Astrocyte (in vitro differentiated cells and primary cell): ENCODE results near the gene CERT1. TPM values are rescaled to one million over a fixed set of nuclear protein-coding genes. Genes with fewer than 3 reads are reported as not detected.

Experiments used
- DNase-seq: peaks from one replicate; pipeline ENCODE4 v3.0.0-alpha.2; 2010; ENCODE audit warnings: low read depth
- FAIRE-seq: peaks from 2 replicates; lab custom pipeline; 2011; peaks lifted over from hg19 to GRCh38; lab: Jason Lieb, UNC
- H2AFZ ChIP-seq: 2 replicates; pipeline ENCODE4 v1.6.0; 2012; ENCODE audit warnings: low read depth, low read length, inconsistent platforms
- H3K27ac ChIP-seq: 2 replicates; pipeline ENCODE4 v1.5.1; 2011; ENCODE audit warnings: low read depth, low read length, inconsistent platforms
- H3K27me3 ChIP-seq: 2 replicates; pipeline ENCODE4 v1.6.0; 2011; ENCODE audit warnings: low read length, inconsistent platforms; ENCODE audit not compliant: insufficient read depth
- H3K36me3 ChIP-seq: 2 replicates; pipeline ENCODE4 v1.5.1; 2011; ENCODE audit warnings: low read length, inconsistent platforms; ENCODE audit not compliant: insufficient read depth
- H3K4me1 ChIP-seq: 2 replicates; pipeline ENCODE4 v1.5.1; 2011; ENCODE audit warnings: low read length, inconsistent platforms; ENCODE audit not compliant: insufficient read depth
- H3K4me2 ChIP-seq: 2 replicates; pipeline ENCODE4 v1.6.0; 2012; ENCODE audit warnings: low read length, inconsistent platforms
- H3K4me3 ChIP-seq: 2 replicates; pipeline ENCODE4 v1.5.1; 2011; ENCODE audit warnings: low read depth, mild to moderate bottlenecking, low read length, inconsistent platforms; ENCODE audit not compliant: insufficient read depth
- H3K79me2 ChIP-seq: 2 replicates; pipeline ENCODE4 v1.6.0; 2012; ENCODE audit warnings: mild to moderate bottlenecking, low read length, inconsistent platforms; ENCODE audit not compliant: insufficient read depth
- H3K9ac ChIP-seq: 2 replicates; pipeline ENCODE4 v1.6.0; 2012; ENCODE audit warnings: mild to moderate bottlenecking, low read length, inconsistent platforms
- H3K9me3 ChIP-seq: 2 replicates; pipeline ENCODE4 v1.5.1; 2012; ENCODE audit warnings: low read depth, mild to moderate bottlenecking, low read length, inconsistent platforms; ENCODE audit not compliant: insufficient read depth
- H4K20me1 ChIP-seq: 2 replicates; pipeline ENCODE4 v1.6.0; 2012; ENCODE audit warnings: low read length, inconsistent platforms; ENCODE audit not compliant: insufficient read depth
- H3K27ac Mint-ChIP-seq: one replicate; pipeline ENCODE4 v1.8.0; 2021; ENCODE audit warnings: mild to moderate bottlenecking, mixed read lengths; ENCODE audit not compliant: unreplicated experiment
- H3K27me3 Mint-ChIP-seq: one replicate; pipeline ENCODE4 v1.8.0; 2021; ENCODE audit warnings: low read depth, mixed read lengths; ENCODE audit not compliant: unreplicated experiment
- H3K36me3 Mint-ChIP-seq: one replicate; pipeline ENCODE4 v1.8.0; 2021; ENCODE audit warnings: low read depth, mixed read lengths; ENCODE audit not compliant: unreplicated experiment
- H3K4me1 Mint-ChIP-seq: one replicate; pipeline ENCODE4 v1.8.0; 2021; ENCODE audit warnings: low read depth, mixed read lengths; ENCODE audit not compliant: unreplicated experiment
- H3K4me3 Mint-ChIP-seq: one replicate; pipeline ENCODE4 v1.8.0; 2021; ENCODE audit warnings: mild to moderate bottlenecking, moderate library complexity, mixed read lengths; ENCODE audit not compliant: unreplicated experiment
- H3K9me3 Mint-ChIP-seq: one replicate; pipeline ENCODE4 v1.8.0; 2021; ENCODE audit warnings: mild to moderate bottlenecking, mixed read lengths; ENCODE audit not compliant: unreplicated experiment
- EZH2 ChIP-seq: IDR thresholded peaks from 2 replicates; pipeline ENCODE4 v1.6.1; 2012; ENCODE audit warnings: mild to moderate bottlenecking, low read length, inconsistent platforms; ENCODE audit not compliant: insufficient read depth
- total RNA-seq: library from RNA; stranded (reverse); gene quantifications from 2 replicates; pipeline ENCODE4 v1.2.1, GENCODE V29; 2021
- TF ChIP-seq, protein P1 (sequence below): IDR thresholded peaks from 2 replicates; pipeline ENCODE4 v1.5.1; 2011; ENCODE audit warnings: low read depth, mild to moderate bottlenecking, inconsistent platforms, low read length, moderate library complexity; ENCODE audit not compliant: insufficient read depth

Gene CERT1
- total RNA-seq, 1 donor from 2014 or later, result 29.6 TPM

DNA sequence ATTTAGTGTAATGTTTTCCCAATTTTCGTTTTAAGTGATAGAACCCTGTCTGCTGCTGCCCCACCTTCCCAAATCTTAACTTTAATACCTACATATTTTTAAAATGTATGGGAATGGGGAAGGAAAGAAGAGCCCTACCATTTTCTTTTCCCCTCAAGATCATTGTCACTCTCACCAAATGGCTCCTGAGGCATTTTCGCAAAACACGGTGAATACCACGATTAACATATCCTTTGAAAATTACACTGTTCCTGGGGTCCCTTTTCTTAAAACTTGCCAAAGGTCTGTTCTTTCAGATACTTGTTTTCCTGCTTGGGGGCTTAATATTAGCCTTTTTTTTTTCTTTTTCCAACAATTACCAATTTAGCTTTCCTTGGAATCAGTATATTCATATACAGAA is 36.1 kb downstream of the CERT1 start:
- no peak for FAIRE-seq
- Histone ChIP-seq H3K4me2 (no peak overlapping the region), H3K4me3 (no peak overlapping the region), H3K9ac (no peak overlapping the region), H3K27me3 (no peaks in the 10 kb centered on the region), H4K20me1 (peaks cover 66% of the 10 kb centered on the region), H3K27ac (no peak overlapping the region), H3K4me1 (no peaks in the 10 kb centered on the region), H3K79me2 (peaks cover 38% of the 10 kb centered on the region), H3K9me3 (no peaks in the 10 kb centered on the region), H2AFZ (no peak overlapping the region), H3K36me3 (no peaks in the 10 kb centered on the region)
- Mint-ChIP-seq H3K27ac (no peak overlapping the region), H3K9me3 (no peaks in the 10 kb centered on the region), H3K4me3 (no peak overlapping the region), H3K27me3 (no peaks in the 10 kb centered on the region), H3K4me1 (no peaks in the 10 kb centered on the region), H3K36me3 (peaks cover 7% of the 10 kb centered on the region)
- DNase-seq, result no peak
- TF ChIP-seq, protein P1, sequence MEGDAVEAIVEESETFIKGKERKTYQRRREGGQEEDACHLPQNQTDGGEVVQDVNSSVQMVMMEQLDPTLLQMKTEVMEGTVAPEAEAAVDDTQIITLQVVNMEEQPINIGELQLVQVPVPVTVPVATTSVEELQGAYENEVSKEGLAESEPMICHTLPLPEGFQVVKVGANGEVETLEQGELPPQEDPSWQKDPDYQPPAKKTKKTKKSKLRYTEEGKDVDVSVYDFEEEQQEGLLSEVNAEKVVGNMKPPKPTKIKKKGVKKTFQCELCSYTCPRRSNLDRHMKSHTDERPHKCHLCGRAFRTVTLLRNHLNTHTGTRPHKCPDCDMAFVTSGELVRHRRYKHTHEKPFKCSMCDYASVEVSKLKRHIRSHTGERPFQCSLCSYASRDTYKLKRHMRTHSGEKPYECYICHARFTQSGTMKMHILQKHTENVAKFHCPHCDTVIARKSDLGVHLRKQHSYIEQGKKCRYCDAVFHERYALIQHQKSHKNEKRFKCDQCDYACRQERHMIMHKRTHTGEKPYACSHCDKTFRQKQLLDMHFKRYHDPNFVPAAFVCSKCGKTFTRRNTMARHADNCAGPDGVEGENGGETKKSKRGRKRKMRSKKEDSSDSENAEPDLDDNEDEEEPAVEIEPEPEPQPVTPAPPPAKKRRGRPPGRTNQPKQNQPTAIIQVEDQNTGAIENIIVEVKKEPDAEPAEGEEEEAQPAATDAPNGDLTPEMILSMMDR, result no peak
- TF ChIP-seq EZH2, result no peak

DNA sequence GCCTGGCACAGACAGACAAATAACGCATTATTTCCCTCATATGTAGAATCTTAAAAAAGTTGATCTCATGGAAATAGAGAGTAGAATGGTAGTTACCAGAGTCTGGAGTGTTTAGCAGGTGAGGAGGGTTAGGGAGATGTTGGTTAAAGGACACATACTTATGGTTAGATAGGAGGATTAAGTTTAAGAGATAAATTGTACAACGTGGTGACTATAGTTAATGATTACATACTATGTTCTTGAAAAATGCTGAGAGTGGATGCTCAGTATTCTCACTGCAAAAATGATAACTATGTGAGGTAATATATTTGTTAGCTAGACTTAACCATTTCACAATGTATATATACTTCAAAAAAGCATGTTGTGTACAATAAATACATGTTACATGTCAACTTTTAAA is 38.0 kb downstream of the CERT1 start:
- Mint-ChIP-seq H3K27ac (no peak overlapping the region), H3K4me3 (no peak overlapping the region), H3K36me3 (peaks cover 8% of the 10 kb centered on the region), H3K9me3 (peaks cover 6% of the 10 kb centered on the region), H3K4me1 (no peaks in the 10 kb centered on the region), H3K27me3 (no peaks in the 10 kb centered on the region)
- no peak for TF ChIP-seq EZH2
- TF ChIP-seq, protein P1, result no peak
- Histone ChIP-seq H3K36me3 (no peaks in the 10 kb centered on the region), H3K79me2 (peaks cover 39% of the 10 kb centered on the region), H3K4me1 (no peaks in the 10 kb centered on the region), H3K27ac (no peak overlapping the region), H2AFZ (no peak overlapping the region), H3K4me2 (no peak overlapping the region), H3K9ac (no peak overlapping the region), H3K9me3 (peaks cover 4% of the 10 kb centered on the region), H3K27me3 (no peaks in the 10 kb centered on the region), H3K4me3 (no peak overlapping the region), H4K20me1 (peaks cover 54% of the 10 kb centered on the region)
- DNase-seq (no peak), FAIRE-seq (no peak)

DNA sequence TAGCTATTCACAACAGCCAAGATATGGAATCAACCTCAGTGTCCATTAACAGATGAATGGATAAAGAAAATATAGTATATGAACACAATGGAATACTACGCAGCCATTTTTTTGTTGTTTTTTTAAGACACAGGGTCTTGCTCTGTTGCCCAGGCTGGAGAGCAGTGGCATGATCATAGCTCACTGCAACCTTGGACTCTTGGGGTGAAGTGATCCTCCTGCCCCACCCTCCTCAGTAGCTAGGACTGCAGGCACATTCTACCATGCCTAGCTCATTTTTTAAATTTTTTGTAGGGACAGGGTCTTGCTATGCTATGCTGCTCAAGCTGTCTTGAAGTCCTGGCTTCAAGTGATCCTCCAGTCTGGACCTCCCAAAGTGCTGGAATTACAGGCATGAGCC is 38.5 kb downstream of the CERT1 start:
- no peaks in the 10 kb centered on the region for H3K36me3 ChIP-seq
- H3K9ac ChIP-seq, result no peak overlapping the region
- H2AFZ ChIP-seq, result no peak overlapping the region
- Mint-ChIP-seq H3K4me3 (no peak overlapping the region), H3K36me3 (peaks cover 8% of the 10 kb centered on the region), H3K27ac (no peak overlapping the region), H3K27me3 (no peaks in the 10 kb centered on the region), H3K9me3 (peaks cover 6% of the 10 kb centered on the region), H3K4me1 (no peaks in the 10 kb centered on the region)
- no peak for TF ChIP-seq EZH2
- TF ChIP-seq, protein P1, result no peak
- FAIRE-seq (no peak), DNase-seq (no peak)
- no peaks in the 10 kb centered on the region for H3K4me1 ChIP-seq
- no peak overlapping the region for H3K27ac ChIP-seq
- H3K4me3 ChIP-seq, result no peak overlapping the region
- H3K4me2 ChIP-seq, result no peak overlapping the region
- H4K20me1 ChIP-seq, result peaks cover 56% of the 10 kb centered on the region
- no peaks in the 10 kb centered on the region for H3K27me3 ChIP-seq
- H3K9me3 ChIP-seq, result peaks cover 6% of the 10 kb centered on the region
- H3K79me2 ChIP-seq, result peaks cover 44% of the 10 kb centered on the region
